Stimulated activated CD8-positive, alpha-beta memory T cell treated with anti-CD3 and anti-CD28 coated beads, Interleukin-4, amount 100 ng/mL, for 1 hour (primary cell): ENCODE measurements around the gene CCDC180.
"Not testable (repeated sequence)": the region's sequence is repeated elsewhere in the genome, so short reads cannot be mapped to it uniquely, and the experiment has no call there.

Experiments
- DNase-seq, 2 donors: peaks; one replicate each; pipeline ENCODE4 v3.0.0-alpha.2; 2020; ENCODE audit warnings: low read depth in 2 of 2, low spot score in 1 of 2

CCDC180 gene

DNA sequence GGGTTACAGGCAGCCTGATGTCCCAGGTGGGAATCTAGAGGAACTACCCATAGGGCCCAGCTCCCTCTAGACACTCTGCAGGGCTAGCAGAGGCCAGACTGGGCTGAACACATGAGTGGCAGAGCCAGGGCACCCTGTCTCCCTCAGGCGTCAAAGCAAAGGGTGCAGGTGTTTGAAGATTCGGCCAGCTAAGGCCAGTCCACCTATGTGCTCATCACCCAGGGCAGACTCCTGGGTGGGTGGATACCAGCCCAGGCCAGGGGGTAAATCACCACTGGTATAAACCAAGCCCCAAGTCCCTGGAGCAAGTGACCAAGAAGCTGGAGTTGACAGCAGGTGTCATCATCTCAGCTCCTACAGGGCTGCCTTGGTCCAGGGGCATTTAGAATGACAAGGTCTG, 3.4 kb downstream of the CCDC180 start:
- DNase-seq, result no peak

DNA sequence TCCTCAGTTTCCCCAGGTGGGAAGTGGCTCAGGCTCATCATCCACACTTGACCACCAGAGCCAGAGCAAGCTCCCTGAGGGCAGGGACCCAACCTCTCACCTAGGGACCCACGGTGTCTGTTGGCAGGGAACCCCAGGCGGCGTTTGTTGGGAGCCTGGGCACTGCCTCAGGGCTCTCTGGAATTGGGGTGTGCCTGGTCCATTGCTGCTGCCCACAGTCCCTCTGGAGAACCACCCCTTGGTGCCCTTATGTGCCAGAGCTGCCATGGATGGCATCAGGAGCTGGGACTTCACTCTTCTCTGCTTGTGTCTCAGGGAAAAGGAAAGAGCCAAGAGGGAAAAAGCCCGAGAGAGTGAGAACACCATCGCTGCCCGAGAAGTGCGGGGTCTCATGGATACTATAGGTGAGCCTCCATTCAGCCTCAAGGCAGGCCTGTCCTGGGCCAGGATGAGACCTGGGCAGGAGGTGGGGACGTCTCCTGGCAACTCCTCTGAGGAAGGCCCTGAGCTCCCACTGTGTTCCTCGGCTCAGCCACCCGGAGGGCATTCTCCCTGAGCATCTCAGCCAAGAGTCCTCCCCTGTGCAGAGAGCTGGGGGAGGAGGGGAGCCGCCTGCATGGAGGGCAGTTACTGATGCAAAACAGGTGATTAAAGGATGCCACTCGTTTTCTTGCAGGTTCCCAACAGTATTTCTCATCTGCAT, 4.5 kb downstream of the CCDC180 start:
- no peak for DNase-seq

DNA sequence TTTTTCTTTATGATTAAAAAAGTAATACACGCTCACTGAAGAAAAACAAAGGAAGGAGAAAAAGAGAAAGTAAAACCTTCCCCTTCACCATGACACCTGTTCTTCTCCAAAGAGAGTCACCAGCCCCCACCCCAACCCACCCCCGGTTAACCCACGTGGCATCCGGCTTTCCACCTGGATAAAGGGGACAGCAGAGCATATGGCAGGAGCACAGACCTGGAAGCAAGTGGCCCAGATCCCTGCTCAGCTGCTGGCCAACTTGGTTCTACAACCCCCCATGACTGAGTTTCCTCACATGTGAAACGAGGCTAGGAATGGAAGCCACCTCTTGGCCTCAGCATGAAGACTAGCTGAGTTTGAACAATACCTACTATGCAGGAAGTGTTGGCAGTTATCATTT, 5.1 kb downstream of the CCDC180 start:
- no peak for DNase-seq

DNA sequence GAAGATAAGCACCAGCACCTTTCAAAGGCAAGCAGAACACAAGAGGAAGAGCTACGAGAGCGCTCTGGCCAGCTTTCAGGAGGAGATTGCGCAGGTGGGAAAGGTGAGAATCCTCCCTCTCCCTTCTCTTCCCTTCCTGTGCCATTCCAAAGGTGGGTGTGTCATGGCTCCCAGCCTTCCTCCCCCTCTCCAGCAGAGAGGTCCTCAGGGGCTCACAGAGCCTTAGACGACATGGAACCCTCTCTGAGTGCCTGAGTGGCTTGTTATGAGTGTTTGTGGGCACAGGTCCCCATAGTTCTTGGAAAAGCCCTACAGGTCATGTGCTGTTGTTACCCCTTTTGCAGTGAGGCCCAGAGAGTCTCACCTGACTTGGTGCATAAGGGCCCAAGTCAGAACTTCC, 5.8 kb downstream of the CCDC180 start:
- DNase-seq, result no peak

DNA sequence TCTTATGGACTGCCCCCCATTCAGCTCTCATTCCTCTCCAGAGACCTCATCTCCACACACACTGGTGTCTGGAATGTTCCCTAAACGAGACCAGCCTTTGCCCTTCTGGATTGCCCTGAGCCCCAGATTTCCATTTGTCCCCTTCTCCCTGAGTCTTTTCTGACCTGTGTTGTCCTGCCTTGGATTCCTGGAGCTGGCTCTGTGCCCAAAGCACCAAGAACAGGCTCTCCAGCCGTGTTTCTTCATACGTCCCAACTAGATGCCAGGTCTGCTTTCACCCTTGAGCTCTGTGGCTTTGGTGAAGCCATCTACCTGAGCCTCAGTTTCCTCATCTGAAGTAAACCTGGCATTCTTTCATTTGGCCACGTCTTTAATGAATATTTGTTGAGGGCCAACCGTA, 6.3 kb downstream of the CCDC180 start:
- DNase-seq, result no peak

DNA sequence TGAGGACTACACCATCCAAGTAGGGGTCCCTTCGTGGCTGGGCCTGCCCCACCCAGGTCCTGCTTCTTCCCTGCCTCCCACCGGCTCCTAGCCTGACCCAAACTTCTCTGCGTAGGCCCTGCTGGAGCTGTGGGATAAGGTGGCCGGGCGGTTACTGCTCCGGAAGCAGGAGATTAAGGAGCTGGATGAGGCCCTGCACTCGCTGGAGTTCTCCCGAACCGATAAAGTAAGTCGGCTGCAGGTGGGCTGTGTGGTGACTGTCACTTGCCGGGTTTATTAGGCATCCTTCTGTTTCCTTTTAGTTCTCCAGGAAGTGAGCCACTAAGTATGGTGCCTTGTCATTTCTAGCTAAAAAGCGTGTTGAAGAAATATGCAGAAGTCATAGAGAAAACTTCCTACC, 7.0 kb downstream of the CCDC180 start:
- DNase-seq, result no peak

DNA sequence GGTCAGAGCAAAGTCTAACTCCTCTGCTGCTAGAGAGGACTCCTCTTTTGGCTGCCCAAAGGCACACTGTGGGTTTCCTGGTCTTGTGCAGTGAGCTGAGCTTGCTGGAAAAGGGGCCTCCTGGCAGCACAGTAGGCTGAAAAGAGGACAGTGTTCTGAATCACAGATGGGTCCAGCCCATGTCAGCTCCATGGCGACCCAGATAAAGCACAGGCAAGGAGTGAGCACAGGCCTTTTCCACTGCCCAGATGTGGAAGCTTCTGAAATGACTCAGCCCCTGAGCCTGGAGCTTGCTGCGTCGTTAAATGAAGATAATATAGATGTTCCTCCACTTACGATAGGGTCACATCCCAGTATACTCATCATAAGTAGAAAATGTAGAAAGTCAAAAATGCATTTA, 8.1 kb downstream of the CCDC180 start:
- no peak for DNase-seq

DNA sequence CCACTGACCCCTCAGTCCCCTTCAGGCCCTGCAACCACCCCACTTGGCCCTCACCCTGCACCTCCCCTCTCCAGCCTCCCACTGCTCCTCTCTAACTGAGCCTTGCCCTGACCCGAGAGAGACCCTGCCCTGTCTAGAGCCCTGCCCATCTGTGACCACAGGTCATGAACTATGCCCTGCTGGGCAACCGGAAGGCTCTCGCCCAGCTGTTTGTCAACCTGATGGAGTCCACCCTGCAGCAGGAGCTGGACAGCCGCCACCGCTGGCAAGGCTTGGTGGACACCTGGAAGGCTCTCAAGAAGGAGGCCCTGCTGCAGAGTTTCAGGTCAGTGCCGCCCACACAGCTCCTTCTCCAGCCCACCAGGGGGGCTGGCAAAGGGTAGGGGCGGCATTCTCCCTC, 9.4 kb downstream of the CCDC180 start:
- DNase-seq, result no peak

DNA sequence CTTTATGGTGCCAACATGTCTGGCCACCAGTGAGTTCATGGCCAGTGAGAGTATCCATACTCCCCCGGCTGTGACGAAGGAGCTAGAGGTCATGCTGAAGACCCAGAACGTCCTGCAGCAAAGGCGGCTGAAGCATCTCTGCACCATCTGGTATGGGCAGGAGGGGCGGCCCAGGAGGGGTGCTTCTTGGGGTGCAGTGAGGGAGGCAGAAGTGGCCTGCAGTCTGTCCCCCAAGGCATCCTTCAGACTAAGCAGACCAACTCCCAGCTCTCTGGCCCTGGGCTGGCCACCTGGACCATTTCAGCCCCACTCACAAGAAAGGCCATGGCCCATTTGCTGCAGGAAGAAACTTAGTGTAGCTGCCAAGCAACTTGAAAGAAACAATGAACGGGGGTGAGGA, 11.0 kb downstream of the CCDC180 start:
- no peak for DNase-seq

DNA sequence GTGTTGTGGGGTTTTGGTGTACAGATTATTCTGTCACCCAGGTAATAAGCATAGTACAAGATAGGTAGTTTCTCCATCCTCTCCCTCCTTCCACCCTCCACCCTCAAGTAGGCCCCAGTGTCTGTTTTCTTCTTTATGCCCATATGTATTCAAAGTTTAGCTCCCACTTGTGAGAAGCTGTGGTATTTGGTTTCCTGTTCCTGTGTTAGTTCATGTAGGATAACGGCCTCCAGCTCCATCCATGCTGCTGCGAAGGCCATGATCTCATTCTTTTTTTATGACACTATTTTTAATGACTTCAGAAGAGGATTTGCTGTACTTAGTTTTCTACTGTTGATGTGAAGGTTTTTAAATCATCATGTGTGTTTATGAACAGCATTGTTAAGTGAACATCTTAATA, 11.9 kb downstream of the CCDC180 start:
- DNase-seq, result no peak

DNA sequence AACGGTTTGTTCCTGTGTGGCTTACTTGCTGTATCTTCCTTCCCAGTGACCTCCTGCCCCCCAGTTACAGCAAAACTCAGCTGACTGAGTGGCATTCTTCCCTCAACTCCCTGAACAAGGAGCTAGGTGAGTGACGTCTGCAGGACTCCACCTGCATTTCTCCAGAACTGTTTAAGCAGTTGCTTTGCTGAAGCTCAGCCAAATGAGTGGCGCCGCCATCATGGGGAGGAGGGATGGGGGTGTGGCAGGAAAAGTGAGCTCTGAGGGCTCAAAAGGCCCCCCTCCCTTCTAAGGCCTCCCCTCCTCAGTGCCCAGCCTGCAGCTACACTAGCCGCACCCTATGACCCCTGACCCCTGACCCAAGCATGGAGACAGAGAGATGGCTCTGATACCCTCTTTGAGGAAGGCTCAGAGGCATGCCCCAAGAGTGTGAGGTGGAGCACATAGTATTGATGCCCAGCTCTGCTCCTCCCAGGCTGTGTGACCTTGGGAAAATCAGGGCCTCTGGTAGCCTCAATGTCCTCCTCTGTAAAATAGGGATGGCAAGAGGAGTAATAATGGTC, 12.7 kb downstream of the CCDC180 start:
- no peak for DNase-seq

DNA sequence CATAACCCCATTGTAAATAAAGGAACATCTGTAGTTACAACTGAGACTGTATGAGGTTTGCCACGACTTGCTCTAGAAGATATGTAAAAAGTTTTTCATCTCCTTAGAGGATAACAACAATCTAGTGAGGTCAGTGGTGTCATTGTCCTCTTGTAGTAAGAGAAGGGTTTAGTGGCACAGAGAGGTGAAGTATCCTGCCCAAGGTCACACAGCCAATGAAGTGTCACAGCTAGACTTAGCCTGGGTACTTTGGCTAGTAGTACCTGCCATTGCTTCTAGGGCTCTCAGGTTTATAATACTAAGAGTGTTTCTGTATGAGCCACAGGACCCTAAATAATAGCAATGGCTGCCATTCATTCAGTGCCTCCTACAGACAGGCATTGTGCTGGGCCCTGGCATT, 13.8 kb downstream of the CCDC180 start:
- DNase-seq, result no peak

DNA sequence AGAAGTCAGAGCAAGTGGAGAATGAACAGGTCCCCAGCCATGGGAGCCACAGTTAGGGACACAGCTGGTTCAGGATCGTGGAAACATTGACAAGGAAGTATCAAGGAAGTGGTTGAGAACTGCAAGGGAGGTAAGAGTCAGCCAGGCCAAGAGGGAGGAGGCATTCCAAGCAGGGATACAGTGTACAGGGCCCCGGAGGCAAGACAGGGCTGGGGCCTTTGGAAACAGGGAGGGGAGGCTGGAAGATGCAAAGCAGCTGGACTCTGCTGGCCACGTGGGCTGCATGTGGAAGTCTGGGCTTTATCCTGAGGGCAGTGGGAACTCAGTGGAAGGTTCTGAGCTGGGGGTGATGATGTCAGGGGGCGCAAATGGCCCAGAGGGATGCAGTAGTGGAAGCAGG, 14.2 kb downstream of the CCDC180 start:
- no peak for DNase-seq

DNA sequence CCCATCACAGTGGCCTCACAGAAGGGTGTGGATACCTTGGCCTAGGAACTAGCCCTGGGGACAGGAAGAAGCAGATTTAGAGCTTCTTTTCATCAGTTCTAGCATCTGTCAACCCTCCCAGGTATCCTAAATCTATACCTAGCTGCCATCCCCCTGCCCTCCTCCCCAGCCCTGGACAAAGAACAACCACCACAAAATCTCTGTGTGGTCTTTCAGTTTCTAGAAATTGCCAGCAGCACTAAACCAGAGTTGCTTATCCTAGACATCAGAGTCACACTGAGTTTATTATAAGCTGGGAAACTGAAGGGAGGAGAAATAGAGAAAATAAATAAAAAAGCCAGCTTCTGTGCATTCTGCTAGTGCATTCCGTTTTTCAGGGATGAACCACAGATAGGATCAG, 14.6 kb downstream of the CCDC180 start:
- no peak for DNase-seq

DNA sequence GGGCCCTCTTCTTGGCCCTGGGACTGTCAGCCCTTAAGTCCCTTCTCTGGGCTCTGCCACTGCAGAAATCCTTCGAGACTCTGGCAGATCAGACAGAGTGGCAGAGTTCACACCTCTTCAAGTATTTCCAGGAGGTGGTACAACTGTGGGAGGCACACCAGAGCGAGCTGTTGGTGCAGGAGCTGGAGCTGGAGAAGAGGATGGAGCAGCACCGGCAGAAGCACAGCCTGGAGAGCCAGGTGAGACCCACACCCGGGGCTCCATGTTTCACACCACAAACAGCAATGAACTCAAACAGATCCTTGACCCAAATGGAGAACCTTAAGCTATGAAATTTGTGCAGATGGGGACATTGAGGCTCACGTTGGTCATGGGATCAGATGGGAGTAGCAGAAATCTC, 17.5 kb downstream of the CCDC180 start:
- no peak for DNase-seq

DNA sequence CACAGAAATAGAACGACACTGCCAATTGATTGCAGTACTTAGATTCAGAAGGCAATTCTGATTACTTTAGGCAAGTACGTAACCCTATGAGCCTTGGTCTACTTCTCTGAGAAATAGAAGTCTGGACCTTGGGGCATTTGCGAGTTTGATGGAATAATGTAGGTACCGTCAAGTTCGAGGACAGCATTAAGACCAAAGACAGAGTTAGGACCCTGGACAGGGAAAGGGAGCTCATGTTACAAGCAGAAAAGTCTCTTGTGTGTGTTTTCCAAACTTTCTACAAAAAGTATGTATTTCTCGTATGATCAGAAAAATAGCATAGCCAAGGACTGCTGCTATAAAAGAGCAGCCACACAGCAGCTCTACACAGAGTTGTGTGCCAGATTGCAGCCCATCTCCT, 20.1 kb downstream of the CCDC180 start:
- DNase-seq, result no peak

DNA sequence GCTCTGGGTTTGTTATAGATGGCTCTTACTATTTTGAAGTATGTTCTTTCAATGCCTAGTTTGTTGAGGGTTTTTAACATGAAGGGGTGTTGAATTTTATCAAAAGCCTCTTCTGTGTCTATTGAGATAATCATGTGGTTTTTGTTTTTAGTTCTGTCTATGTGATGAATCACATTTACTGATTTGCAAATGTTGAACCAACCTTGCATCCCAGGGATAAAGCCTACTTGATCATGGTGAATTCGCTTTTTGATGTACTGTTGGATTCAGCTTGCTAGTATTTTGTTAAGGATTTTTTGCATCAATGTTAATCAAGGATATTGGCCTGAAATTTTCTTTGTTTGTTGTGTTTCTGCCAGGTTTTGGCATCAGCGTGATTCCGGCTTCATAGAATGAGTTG, 25.5 kb downstream of the CCDC180 start:
- DNase-seq, result no peak

DNA sequence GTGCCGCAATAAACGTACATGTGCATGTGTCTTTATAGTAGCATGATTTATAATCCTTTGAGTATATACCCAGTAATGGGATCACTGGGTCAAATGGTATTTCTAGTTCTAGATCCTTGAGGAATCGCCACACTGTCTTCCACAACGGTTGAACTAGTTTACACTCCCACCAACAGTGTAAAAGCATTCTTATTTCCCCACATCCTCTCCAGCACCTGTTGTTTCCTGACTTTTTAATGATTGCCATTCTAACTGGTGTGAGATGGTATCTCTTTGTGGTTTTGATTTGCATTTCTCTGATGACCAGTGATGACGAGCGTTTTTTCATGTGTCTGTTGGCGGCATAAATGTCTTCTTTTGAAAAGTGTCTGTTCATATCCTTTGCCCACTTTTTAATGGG, 28.2 kb downstream of the CCDC180 start:
- not testable (repeated sequence) for DNase-seq

DNA sequence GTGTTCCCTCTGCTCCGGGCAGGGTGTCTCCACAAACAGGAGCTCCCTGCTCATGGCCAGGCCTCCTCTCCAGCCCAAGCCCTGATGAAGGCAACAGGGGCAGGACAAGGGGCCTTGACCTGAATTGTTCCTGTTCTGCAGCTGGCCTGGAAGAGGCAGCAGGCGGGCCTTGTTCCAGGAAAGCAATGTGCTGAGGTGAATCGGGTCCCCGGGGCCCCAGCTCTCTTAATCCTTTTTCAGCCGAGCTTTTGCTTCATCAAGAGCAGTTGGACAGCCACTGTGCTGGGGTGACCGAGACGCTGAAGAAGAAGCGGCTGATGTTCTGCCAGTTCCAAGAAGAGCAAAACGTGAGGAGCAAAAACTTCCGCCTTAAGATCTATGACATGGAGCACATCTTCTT, 41.4 kb downstream of the CCDC180 start:
- no peak for DNase-seq

DNA sequence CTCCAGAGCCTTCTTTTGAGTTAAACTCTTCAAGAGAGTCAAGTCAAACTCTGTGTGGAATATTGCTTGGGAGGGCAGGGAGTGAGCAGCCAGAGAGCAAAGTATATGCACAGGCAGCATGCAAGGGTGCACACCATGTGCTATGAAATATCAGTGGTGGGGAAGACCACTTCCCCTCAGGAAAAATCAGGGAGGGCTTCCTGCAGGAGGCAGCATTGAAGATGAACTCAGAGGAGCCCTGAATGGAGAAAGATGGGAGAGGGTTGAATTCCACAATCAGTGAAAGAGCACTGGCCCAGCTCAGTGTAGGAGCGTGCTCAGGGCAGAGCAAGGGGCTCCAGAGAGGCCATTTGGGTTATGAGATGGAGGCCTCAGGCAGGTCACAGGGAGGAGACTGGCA, 41.9 kb downstream of the CCDC180 start:
- no peak for DNase-seq

DNA sequence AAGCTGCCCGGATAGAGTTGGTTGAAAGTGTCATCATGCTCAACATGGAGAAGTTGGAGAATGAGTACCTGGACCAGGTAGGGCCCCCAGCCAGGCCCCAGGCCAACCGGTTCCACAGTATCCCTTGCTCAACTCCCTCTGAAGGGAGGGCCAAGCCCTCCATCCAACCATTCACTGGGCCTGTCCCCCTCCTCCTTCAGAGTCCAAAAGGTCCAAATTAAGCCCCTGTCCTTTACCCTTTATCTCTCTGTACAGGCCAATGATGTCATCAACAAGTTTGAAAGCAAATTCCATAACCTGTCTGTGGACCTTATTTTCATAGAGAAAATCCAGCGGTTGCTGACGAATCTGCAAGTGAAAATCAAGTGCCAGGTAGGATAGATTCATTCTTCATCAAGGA, 47.2 kb downstream of the CCDC180 start:
- no peak for DNase-seq

DNA sequence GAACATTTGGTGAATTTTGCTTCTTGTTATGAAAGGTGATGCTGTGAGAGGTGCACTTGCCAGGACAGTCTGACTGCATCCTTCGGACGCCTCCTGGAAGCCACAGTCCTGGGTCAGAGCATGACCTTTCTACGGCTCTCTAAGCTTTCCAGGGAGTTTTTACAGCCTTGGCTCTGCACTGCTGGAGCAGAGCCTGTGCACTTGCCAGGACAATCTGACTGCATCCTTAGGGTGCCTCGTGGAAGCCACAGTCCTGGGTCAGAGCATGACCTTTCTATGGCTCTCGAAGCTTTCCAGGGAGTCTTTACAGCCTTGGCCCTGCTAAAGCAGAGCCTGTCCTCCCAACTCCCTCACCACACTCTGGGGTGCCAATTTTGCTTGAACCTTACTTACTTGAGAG, 49.6 kb downstream of the CCDC180 start:
- no peak for DNase-seq
